Epithelial cell of prostate (primary cell): ENCODE data around the gene SLC35G4.
"Not testable (repeated sequence)": the region's sequence is repeated elsewhere in the genome, so short reads cannot be mapped to it uniquely, and the experiment has no call there.

Source experiments
- DNase-seq: peaks from one replicate; pipeline ENCODE4 v3.0.0-alpha.2; 2011; ENCODE audit warnings: low read depth, low spot score
- H3K27ac ChIP-seq: fragments of 450-650 bp; 2 replicates; pipeline ENCODE4 v1.5.1; 2017; ENCODE audit warnings: mild to moderate bottlenecking

Gene SLC35G4

GRCh38 chr18:11609488-11609887, at the start of gene SLC35G4:
Gene SLC35G4 (plus strand): TSS chr18:11609596. CDS start chr18:11609596, 0 bp downstream.
- H3K27ac ChIP-seq, DNase-seq: not testable (repeated sequence)

GRCh38 chr18:11561293-11561692, 48.1 kb upstream of the SLC35G4 start:
- no peak overlapping the region for H3K27ac ChIP-seq
- no peak for DNase-seq

GRCh38 chr18:11565716-11566115, 43.7 kb upstream of the SLC35G4 start:
- no peak for DNase-seq
- H3K27ac ChIP-seq: no peak overlapping the region

- no peak overlapping the region for H3K27ac ChIP-seq
- no peak for DNase-seq
Measured at GRCh38 chr18:11566236-11566965, 43.0 kb upstream of the SLC35G4 start.

GRCh38 chr18:11567396-11567795, 42.0 kb upstream of the SLC35G4 start:
- H3K27ac ChIP-seq: no peak overlapping the region
- no peak for DNase-seq

- no peak overlapping the region for H3K27ac ChIP-seq
- DNase-seq: no peak
Measured at GRCh38 chr18:11570073-11570588, 39.3 kb upstream of the SLC35G4 start.

- no peak for DNase-seq
- no peak overlapping the region for H3K27ac ChIP-seq
Measured at GRCh38 chr18:11570769-11571412, 38.5 kb upstream of the SLC35G4 start.

GRCh38 chr18:11572201-11572600, 37.2 kb upstream of the SLC35G4 start:
- no peak overlapping the region for H3K27ac ChIP-seq
- DNase-seq: no peak

GRCh38 chr18:11574545-11574944, 34.9 kb upstream of the SLC35G4 start:
- H3K27ac ChIP-seq: no peak overlapping the region
- DNase-seq: no peak

GRCh38 chr18:11577271-11578112, 31.9 kb upstream of the SLC35G4 start:
- DNase-seq: no peak
- H3K27ac ChIP-seq: no peak overlapping the region

GRCh38 chr18:11578799-11579198, 30.6 kb upstream of the SLC35G4 start:
- no peak overlapping the region for H3K27ac ChIP-seq

GRCh38 chr18:11579916-11580315, 29.5 kb upstream of the SLC35G4 start:
- no peak overlapping the region for H3K27ac ChIP-seq
- DNase-seq: no peak

More at GRCh38 chr18:11578799-11579198, 30.6 kb upstream of the SLC35G4 start:
- DNase-seq: no peak

- no peak for DNase-seq
- H3K27ac ChIP-seq: no peak overlapping the region
Measured at GRCh38 chr18:11581286-11581685, 28.1 kb upstream of the SLC35G4 start.

GRCh38 chr18:11585596-11585995, 23.8 kb upstream of the SLC35G4 start:
- no peak for DNase-seq
- no peak overlapping the region for H3K27ac ChIP-seq

- H3K27ac ChIP-seq: no peak overlapping the region
- DNase-seq: no peak
Measured at GRCh38 chr18:11586896-11587295, 22.5 kb upstream of the SLC35G4 start.

- no peak overlapping the region for H3K27ac ChIP-seq
- DNase-seq: no peak
Measured at GRCh38 chr18:11587432-11587831, 22.0 kb upstream of the SLC35G4 start.

GRCh38 chr18:11587846-11588245, 21.6 kb upstream of the SLC35G4 start:
- DNase-seq: no peak
- H3K27ac ChIP-seq: no peak overlapping the region

- H3K27ac ChIP-seq: no peak overlapping the region
- DNase-seq: no peak
Measured at GRCh38 chr18:11591957-11592356, 17.4 kb upstream of the SLC35G4 start.

- H3K27ac ChIP-seq: no peak overlapping the region
Measured at GRCh38 chr18:11600321-11600720, 9.1 kb upstream of the SLC35G4 start.

GRCh38 chr18:11607906-11608305, 1.5 kb upstream of the SLC35G4 start:
- no peak for DNase-seq
- H3K27ac ChIP-seq: no peak overlapping the region

More at GRCh38 chr18:11600321-11600720, 9.1 kb upstream of the SLC35G4 start:
- no peak for DNase-seq

GRCh38 chr18:11608618-11609017, 778 bp upstream of the SLC35G4 start:
- not testable (repeated sequence) for H3K27ac ChIP-seq

More at GRCh38 chr18:11608618-11609017, 778 bp upstream of the SLC35G4 start:
- not testable (repeated sequence) for DNase-seq
